Left ventricle myocardium inferior (tissue), 1 donor: ENCODE data around the gene MYO1C. TPM values are rescaled to one million over a fixed set of nuclear protein-coding genes. Genes with fewer than 3 reads are reported as not detected.
"Not testable (repeated sequence)": the region's sequence is repeated elsewhere in the genome, so short reads cannot be mapped to it uniquely, and the experiment has no call there.

Experiments used
- DNase-seq: peaks from one replicate; pipeline ENCODE4 v3.0.0-alpha.2; 2020
- H3K27ac ChIP-seq: fragments of 200-600 bp; replicated peaks from 2 replicates; pipeline ENCODE4 v1.8.0; 2021
- H3K27me3 ChIP-seq: fragments of 200-600 bp; 2 replicates; pipeline ENCODE4 v1.8.0; 2021; ENCODE audit warnings: low read depth
- H3K36me3 ChIP-seq: fragments of 200-600 bp; 2 replicates; pipeline ENCODE4 v1.8.0; 2021
- H3K4me1 ChIP-seq: fragments of 200-600 bp; 2 replicates; pipeline ENCODE4 v1.8.0; 2021
- H3K4me3 ChIP-seq: fragments of 200-600 bp; 2 replicates; pipeline ENCODE4 v1.8.0; 2021; ENCODE audit warnings: mild to moderate bottlenecking, moderate library complexity
- H3K9me3 ChIP-seq: fragments of 200-600 bp; replicated peaks from 2 replicates; pipeline ENCODE4 v1.8.0; 2021
- CTCF ChIP-seq: fragments of 200-600 bp; IDR thresholded peaks from 2 replicates; pipeline ENCODE4 v1.8.0; 2021; ENCODE audit warnings: antibody characterized with exemption, mild to moderate bottlenecking, borderline replicate concordance
- intact Hi-C: fragments of 100-400 bp; cut with micrococcal nuclease; formaldehyde crosslinking; loops from one replicate; pipeline ENCODE4 v1.11.0; 2022
- total RNA-seq: library from RNA; stranded (reverse); fragmentation: NEBNext Ultra II Directional; extraction: Animal tissue kit (Norgen Biotek cat#: 25700); gene quantifications from one replicate; pipeline ENCODE4 v1.2.1, GENCODE V29; 2021
- donor health status: DM: no; HTN: yes; CAD: no; lungs with severe emphysema.

The MYO1C gene
- total RNA-seq, 1 donor from 2014 or later, result 150 TPM

- Histone ChIP-seq H3K4me3 (no peak overlapping the region), H3K27ac (no peak overlapping the region), H3K27me3 (no peaks in the 10 kb centered on the region), H3K36me3 (peaks cover 56% of the 10 kb centered on the region), H3K9me3 (no peaks in the 10 kb centered on the region), H3K4me1 (peaks cover 33% of the 10 kb centered on the region)
- intact Hi-C loops, result no loop called here
- DNase-seq, result no peak
- no peak for TF ChIP-seq CTCF
Observed at GRCh38 chr17:1420163-1420562, 72.3 kb downstream of the MYO1C start.

GRCh38 chr17:1418476-1418875 is 74.0 kb downstream of the MYO1C start:
- H3K9me3 ChIP-seq, H3K4me3 ChIP-seq, intact Hi-C loops, H3K27me3 ChIP-seq, H3K27ac ChIP-seq, DNase-seq: not testable (repeated sequence)
- H3K4me1 ChIP-seq, result peaks cover 34% of the 10 kb centered on the region
- peaks cover 47% of the 10 kb centered on the region for H3K36me3 ChIP-seq

- H3K4me1 ChIP-seq, result peaks cover 30% of the 10 kb centered on the region
- intact Hi-C loops, result no loop called here
- H3K4me3 ChIP-seq, result no peak overlapping the region
- peaks cover 29% of the 10 kb centered on the region for H3K36me3 ChIP-seq
- TF ChIP-seq CTCF, result no peak
- no peak overlapping the region for H3K27ac ChIP-seq
- peaks cover 12% of the 10 kb centered on the region for H3K9me3 ChIP-seq
- no peaks in the 10 kb centered on the region for H3K27me3 ChIP-seq
- no peak for DNase-seq
Observed at GRCh38 chr17:1416414-1416813, 76.1 kb downstream of the MYO1C start.

- Histone ChIP-seq H3K27me3 (no peaks in the 10 kb centered on the region), H3K4me1 (peaks cover 30% of the 10 kb centered on the region), H3K27ac (peak overlapping the region; percentile 68), H3K36me3 (peaks cover 11% of the 10 kb centered on the region), H3K9me3 (peaks cover 12% of the 10 kb centered on the region), H3K4me3 (no peak overlapping the region)
- no peak for DNase-seq
- intact Hi-C loops, result no loop called here
- no peak for TF ChIP-seq CTCF
Observed at GRCh38 chr17:1414634-1415033, 77.9 kb downstream of the MYO1C start.

Other genes starting within 250 kb of the MYO1C start
- not detected for gene BHLHA9, start 222.2 kb downstream of the MYO1C start, total RNA-seq
- gene TRARG1, start 213.0 kb downstream of the MYO1C start, total RNA-seq, result 0.49 TPM
- 569 TPM for gene YWHAE, start 92.5 kb downstream of the MYO1C start, total RNA-seq
- 37.5 TPM for gene CRK, start 36.5 kb downstream of the MYO1C start, total RNA-seq
- 35.2 TPM for gene INPP5K, start 23.9 kb upstream of the MYO1C start, total RNA-seq
- gene PITPNA, start 70.1 kb upstream of the MYO1C start, total RNA-seq, result 49.1 TPM
- gene SLC43A2, start 136.1 kb upstream of the MYO1C start, total RNA-seq, result 4.0 TPM
- 12.2 TPM for gene SCARF1, start 153.0 kb upstream of the MYO1C start, total RNA-seq
- 81.7 TPM for gene RILP, start 157.2 kb upstream of the MYO1C start, total RNA-seq
- gene PRPF8, start 192.2 kb upstream of the MYO1C start, total RNA-seq, result 136 TPM
- gene TLCD2, start 217.7 kb upstream of the MYO1C start, total RNA-seq, result 1.8 TPM
- 9.3 TPM for gene WDR81, start 232.0 kb upstream of the MYO1C start, total RNA-seq